ENCODE data around the gene PTPN7. TPM values are rescaled to one million over a fixed set of nuclear protein-coding genes. Genes with fewer than 3 reads are reported as not detected.

The PTPN7 gene
- total RNA-seq, 4 donors from 2014 or later: 1.3 to 4.3 (median 2.1) TPM

DNA sequence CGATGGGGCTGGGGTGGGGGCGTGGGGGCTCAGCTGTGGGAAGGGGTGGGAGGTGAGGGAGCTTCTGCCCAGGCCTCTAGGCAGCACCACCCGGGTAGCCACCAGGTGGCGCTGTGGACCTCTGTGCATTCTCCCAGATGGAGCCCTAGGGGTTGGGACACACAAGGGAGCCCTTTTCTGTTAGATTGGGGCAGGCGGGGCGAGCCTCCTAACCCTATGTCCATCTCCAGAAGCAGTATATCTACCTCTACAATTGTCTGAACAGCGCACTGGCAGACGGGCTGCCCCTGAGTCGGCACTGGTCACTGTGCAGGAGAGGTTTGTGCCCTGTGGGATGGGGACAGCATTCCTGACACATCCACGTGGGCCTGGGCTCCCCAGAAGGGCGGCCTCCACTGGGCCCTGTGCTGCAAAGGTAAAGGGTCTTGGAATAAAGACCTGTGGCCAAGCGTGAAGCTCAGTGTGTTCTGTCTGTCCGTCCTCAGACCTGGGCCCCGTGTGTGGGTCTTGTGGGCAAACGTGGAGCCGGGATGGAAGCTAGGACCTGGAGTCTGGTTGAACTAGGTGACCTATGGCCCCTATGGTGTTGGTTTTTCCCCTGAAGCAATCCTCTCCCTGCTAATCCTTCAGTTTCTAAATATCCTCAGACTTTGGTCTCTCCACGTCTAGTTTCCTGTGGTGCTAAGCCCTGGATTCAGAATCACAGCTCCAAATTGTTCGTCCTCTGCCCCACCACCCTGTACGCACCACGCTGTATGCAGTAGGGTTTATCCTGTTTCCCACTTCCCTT is 28.8 kb upstream of the PTPN7 start:
- 57 to 61% methylated on average over 13 to 20 of the region's 20 CpGs for WGBS, 2 donors
- Histone ChIP-seq H3K36me3 (no peaks in the 10 kb centered on the region), H3K27ac (no peak overlapping the region), H3K4me3 (replicated peaks in 1 of 3) (no peak overlapping the region), H3K27me3 (no peaks in the 10 kb centered on the region), H3K9me3 (no peaks in the 10 kb centered on the region), H3K4me1 (peaks cover 6 to 16% of the 10 kb centered on the region in 2 donors)
- DNase-seq: peak; percentile 77 to 80
- intact Hi-C loops (cut with DNase I): loop anchor here (5.0 to 10.0 kb wide), 2 partner anchors 128 to 526 kb away; partner anchors contain the start of gene SYT2
- TF ChIP-seq, protein P1, sequence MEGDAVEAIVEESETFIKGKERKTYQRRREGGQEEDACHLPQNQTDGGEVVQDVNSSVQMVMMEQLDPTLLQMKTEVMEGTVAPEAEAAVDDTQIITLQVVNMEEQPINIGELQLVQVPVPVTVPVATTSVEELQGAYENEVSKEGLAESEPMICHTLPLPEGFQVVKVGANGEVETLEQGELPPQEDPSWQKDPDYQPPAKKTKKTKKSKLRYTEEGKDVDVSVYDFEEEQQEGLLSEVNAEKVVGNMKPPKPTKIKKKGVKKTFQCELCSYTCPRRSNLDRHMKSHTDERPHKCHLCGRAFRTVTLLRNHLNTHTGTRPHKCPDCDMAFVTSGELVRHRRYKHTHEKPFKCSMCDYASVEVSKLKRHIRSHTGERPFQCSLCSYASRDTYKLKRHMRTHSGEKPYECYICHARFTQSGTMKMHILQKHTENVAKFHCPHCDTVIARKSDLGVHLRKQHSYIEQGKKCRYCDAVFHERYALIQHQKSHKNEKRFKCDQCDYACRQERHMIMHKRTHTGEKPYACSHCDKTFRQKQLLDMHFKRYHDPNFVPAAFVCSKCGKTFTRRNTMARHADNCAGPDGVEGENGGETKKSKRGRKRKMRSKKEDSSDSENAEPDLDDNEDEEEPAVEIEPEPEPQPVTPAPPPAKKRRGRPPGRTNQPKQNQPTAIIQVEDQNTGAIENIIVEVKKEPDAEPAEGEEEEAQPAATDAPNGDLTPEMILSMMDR (IDR thresholded peaks at IDR 0.05): peak; percentile 37 to 92 (median 70)
- TF ChIP-seq POLR2A (IDR thresholded peaks at IDR 0.05): no peak

DNA sequence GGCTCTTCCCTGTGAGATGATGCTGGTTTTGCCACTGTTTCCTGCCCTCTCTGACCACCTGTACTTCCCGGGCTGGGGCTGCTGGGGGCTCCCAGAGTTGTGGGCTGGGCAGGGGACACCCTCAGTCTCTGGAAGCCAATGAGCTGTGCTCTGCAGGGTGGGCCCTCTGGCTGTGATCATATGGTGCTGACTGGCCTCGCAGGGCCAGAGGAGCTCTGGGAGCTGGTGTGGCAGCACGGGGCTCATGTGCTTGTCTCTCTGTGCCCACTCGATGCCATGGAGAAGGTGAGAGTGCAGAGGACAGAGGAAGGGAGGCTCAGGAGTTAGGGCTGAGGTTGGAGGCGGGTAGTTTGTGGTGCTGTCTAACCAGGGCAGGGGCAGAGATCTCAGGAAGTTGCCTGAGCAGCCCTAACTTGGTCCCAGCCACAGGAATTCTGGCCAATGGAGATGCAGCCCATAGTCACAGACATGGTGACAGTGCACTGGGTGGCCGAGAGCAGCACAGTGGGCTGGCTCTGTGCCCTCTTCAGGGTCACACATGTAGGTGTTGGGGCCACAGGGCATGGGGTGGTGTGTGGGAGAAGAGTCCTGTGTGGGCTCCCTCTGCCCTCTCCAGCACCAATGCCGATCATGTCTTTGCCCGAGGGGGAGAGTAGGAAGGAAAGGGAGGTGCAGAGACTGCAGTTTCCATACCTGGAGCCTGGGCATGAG is 27.4 kb upstream of the PTPN7 start:
- H3K27me3 ChIP-seq: no peaks in the 10 kb centered on the region
- no peaks in the 10 kb centered on the region for H3K36me3 ChIP-seq
- intact Hi-C loops (cut with DNase I): loop anchor here (5.0 to 10.0 kb wide), 2 partner anchors 129 to 527 kb away; partner anchors contain the start of gene SYT2
- no peak overlapping the region for H3K27ac ChIP-seq
- H3K4me3 ChIP-seq (replicated peaks in 1 of 3): no peak overlapping the region
- H3K4me1 ChIP-seq: peaks cover under 1 to 4% of the 10 kb centered on the region in 2 donors
- TF ChIP-seq POLR2A (IDR thresholded peaks at IDR 0.05): no peak
- TF ChIP-seq, protein P1 (IDR thresholded peaks at IDR 0.05): no peak
- no peaks in the 10 kb centered on the region for H3K9me3 ChIP-seq
- no peak for DNase-seq
- 75 to 81% methylated on average over 5 to 8 of the region's 8 CpGs for WGBS, 2 donors

DNA sequence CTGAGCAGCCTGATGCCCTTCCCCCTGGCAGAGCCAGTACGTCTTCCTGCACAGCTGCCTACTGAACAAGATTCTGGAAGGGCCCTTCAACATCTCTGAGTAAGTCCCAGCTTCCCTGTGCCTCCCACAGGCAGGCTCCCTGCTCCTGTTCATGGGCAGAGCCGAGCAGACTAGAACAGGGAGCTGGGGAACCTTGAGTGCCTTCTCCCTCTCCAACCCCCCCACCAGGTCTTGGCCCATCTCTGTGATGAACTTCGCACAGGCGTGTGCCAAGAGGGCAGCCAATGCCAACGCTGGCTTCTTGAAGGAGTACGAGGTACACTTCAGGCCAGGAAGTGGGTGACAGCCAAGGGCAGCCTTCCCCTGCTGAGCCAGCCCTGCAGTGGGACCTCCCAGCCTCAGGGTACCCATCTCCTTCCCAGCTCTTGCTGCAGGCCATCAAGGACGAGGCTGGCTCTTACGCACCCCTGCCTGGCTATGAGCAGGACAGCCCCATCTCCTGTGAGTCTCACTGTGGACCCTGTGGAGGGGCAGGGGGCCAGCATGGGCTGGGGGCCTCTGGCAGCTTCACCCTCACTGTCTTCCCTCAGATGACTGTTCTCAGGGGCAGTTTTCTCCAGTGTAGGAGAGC is 26.8 kb upstream of the PTPN7 start:
- H3K4me1 ChIP-seq: peaks cover 0 to 4% of the 10 kb centered on the region in 2 donors
- WGBS, 2 donors: 31 to 42% methylated on average over 2 to 7 of the region's 8 CpGs
- H3K27ac ChIP-seq: no peak overlapping the region
- no peaks in the 10 kb centered on the region for H3K9me3 ChIP-seq
- no peak for TF ChIP-seq POLR2A (IDR thresholded peaks at IDR 0.05)
- TF ChIP-seq, protein P1 (IDR thresholded peaks at IDR 0.05): no peak
- H3K4me3 ChIP-seq (replicated peaks in 1 of 3): no peak overlapping the region
- intact Hi-C loops (cut with DNase I): loop anchor here (5.0 to 10.0 kb wide), 2 partner anchors 130 to 528 kb away; partner anchors contain the start of gene SYT2
- no peaks in the 10 kb centered on the region for H3K27me3 ChIP-seq
- H3K36me3 ChIP-seq: no peaks in the 10 kb centered on the region
- DNase-seq: peak; percentile 82 to 87

DNA sequence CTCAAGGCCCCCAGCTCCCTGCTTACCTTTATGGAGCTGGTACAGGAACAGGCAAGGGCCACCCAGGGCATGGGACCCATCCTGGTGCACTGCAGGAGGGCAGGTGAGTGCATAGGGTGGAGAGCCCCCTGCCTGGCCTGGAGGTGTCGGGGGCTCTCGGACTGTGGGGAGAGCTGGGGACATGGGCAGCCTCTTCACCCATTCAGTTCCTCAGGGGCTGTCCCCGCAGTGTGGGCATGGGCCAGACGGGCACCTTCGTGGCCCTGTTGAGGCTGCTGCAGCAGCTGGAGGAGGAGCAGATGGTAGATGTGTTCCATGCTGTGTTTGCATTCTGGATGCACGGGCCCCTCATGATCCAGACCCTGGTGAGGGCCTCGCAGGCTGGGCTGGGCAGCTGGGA is 25.9 kb upstream of the PTPN7 start:
- Histone ChIP-seq H3K4me3 (replicated peaks in 1 of 3) (no peak overlapping the region), H3K36me3 (no peaks in the 10 kb centered on the region), H3K27ac (no peak overlapping the region), H3K4me1 (peaks cover 0 to 4% of the 10 kb centered on the region in 2 donors), H3K27me3 (no peaks in the 10 kb centered on the region), H3K9me3 (no peaks in the 10 kb centered on the region)
- intact Hi-C loops (cut with DNase I): loop anchor here (5.0 to 10.0 kb wide), 2 partner anchors 131 to 528 kb away; partner anchors contain the start of gene SYT2
- TF ChIP-seq, protein P1 (IDR thresholded peaks at IDR 0.05): no peak
- TF ChIP-seq POLR2A (IDR thresholded peaks at IDR 0.05): no peak
- no peak for DNase-seq
- 81 to 90% methylated on average over 6 to 7 of the region's 7 CpGs for WGBS, 2 donors
